HCEC 1CT (cell line): ENCODE data around the gene TLK1.
"Not testable (repeated sequence)": the region's sequence is repeated elsewhere in the genome, so short reads cannot be mapped to it uniquely, and the experiment has no call there.

Experiments used
- DNase-seq: peaks from one replicate; pipeline ENCODE4 v3.0.0-alpha.2; 2017

Gene TLK1

GRCh38 chr2:171139860-171140259 is 20.8 kb downstream of the TLK1 start:
- DNase-seq: no peak

- DNase-seq: no peak
These were observed 24.7 kb downstream of the TLK1 start for GRCh38 chr2:171136024-171136423.

- DNase-seq: no peak
These were observed 26.0 kb downstream of the TLK1 start for GRCh38 chr2:171134624-171135230.

GRCh38 chr2:171132086-171132485 is 28.6 kb downstream of the TLK1 start:
- DNase-seq: no peak

- DNase-seq: no peak
These were observed 32.2 kb downstream of the TLK1 start for GRCh38 chr2:171128461-171128860.

GRCh38 chr2:171124541-171124940 is 36.2 kb downstream of the TLK1 start:
- DNase-seq: no peak

GRCh38 chr2:171109571-171109970 is 51.1 kb downstream of the TLK1 start:
- no peak for DNase-seq

GRCh38 chr2:171109020-171109419 is 51.7 kb downstream of the TLK1 start:
- no peak for DNase-seq

GRCh38 chr2:171107803-171108202 is 52.9 kb downstream of the TLK1 start:
- no peak for DNase-seq

- no peak for DNase-seq
These were observed 56.3 kb downstream of the TLK1 start for GRCh38 chr2:171104379-171104778.

- no peak for DNase-seq
These were observed 57.9 kb downstream of the TLK1 start for GRCh38 chr2:171102802-171103201.

- DNase-seq: no peak
These were observed 60.3 kb downstream of the TLK1 start for GRCh38 chr2:171100370-171100769.

GRCh38 chr2:171098607-171099006 is 62.1 kb downstream of the TLK1 start:
- DNase-seq: no peak

- DNase-seq: no peak
These were observed 65.6 kb downstream of the TLK1 start for GRCh38 chr2:171095014-171095582.

- DNase-seq: not testable (repeated sequence)
These were observed 69.2 kb downstream of the TLK1 start for GRCh38 chr2:171091517-171091916.

- DNase-seq: no peak
These were observed 71.2 kb downstream of the TLK1 start for GRCh38 chr2:171089489-171089888.

GRCh38 chr2:171088057-171088834 is 72.4 kb downstream of the TLK1 start:
- DNase-seq: no peak

- no peak for DNase-seq
These were observed 73.1 kb downstream of the TLK1 start for GRCh38 chr2:171087547-171087946.

GRCh38 chr2:171086352-171087290 is 74.1 kb downstream of the TLK1 start:
- DNase-seq: peak; percentile 51

- DNase-seq: no peak
These were observed 76.6 kb downstream of the TLK1 start for GRCh38 chr2:171084128-171084527.

GRCh38 chr2:171083451-171083850 is 77.2 kb downstream of the TLK1 start:
- no peak for DNase-seq

- DNase-seq: no peak
These were observed 79.0 kb downstream of the TLK1 start for GRCh38 chr2:171081649-171082111.

- no peak for DNase-seq
These were observed 80.1 kb downstream of the TLK1 start for GRCh38 chr2:171080607-171081006.
